Kasumi-1 (cell line): ENCODE data around the gene PLEKHG7.

Experiments
- DNase-seq, 2 experiments: peaks; one replicate each; lab custom pipeline; 2025; lab: John Stamatoyannopoulos, UW

Gene PLEKHG7

GRCh38 chr12:92707926-92708325 lies 5.1 kb downstream of the PLEKHG7 start:
- DNase-seq, result no peak

GRCh38 chr12:92715625-92716024 lies 12.8 kb downstream of the PLEKHG7 start:
- DNase-seq, result no peak

- DNase-seq, result peak; percentile 71 to 82
Observed at GRCh38 chr12:92717202-92717601, 14.4 kb downstream of the PLEKHG7 start.

- no peak for DNase-seq
Observed at GRCh38 chr12:92718483-92718990, 15.7 kb downstream of the PLEKHG7 start.

GRCh38 chr12:92719674-92720073 lies 16.9 kb downstream of the PLEKHG7 start:
- no peak for DNase-seq

- DNase-seq, result no peak
Observed at GRCh38 chr12:92721130-92721529, 18.3 kb downstream of the PLEKHG7 start.

GRCh38 chr12:92721656-92722055 lies 18.9 kb downstream of the PLEKHG7 start:
- DNase-seq, result no peak

- DNase-seq, result no peak
Observed at GRCh38 chr12:92722897-92723296, 20.1 kb downstream of the PLEKHG7 start.

- DNase-seq, result no peak
Observed at GRCh38 chr12:92726850-92727249, 24.1 kb downstream of the PLEKHG7 start.

GRCh38 chr12:92729773-92730305 lies 27.1 kb downstream of the PLEKHG7 start:
- DNase-seq, result no peak

GRCh38 chr12:92730758-92731157 lies 28.0 kb downstream of the PLEKHG7 start:
- DNase-seq, result no peak

GRCh38 chr12:92732216-92732615 lies 29.4 kb downstream of the PLEKHG7 start:
- no peak for DNase-seq

- no peak for DNase-seq
Observed at GRCh38 chr12:92732716-92733115, 29.9 kb downstream of the PLEKHG7 start.

- no peak for DNase-seq
Observed at GRCh38 chr12:92733181-92733580, 30.4 kb downstream of the PLEKHG7 start.

GRCh38 chr12:92733661-92734060 lies 30.9 kb downstream of the PLEKHG7 start:
- DNase-seq, result no peak

GRCh38 chr12:92735131-92735721 lies 32.4 kb downstream of the PLEKHG7 start:
- DNase-seq, result peak; percentile 46 to 52

- no peak for DNase-seq
Observed at GRCh38 chr12:92736605-92737004, 33.8 kb downstream of the PLEKHG7 start.

- DNase-seq, result no peak
Observed at GRCh38 chr12:92737855-92738850, 35.4 kb downstream of the PLEKHG7 start.

- DNase-seq, result no peak
Observed at GRCh38 chr12:92739113-92739512, 36.3 kb downstream of the PLEKHG7 start.

- no peak for DNase-seq
Observed at GRCh38 chr12:92740411-92740810, 37.6 kb downstream of the PLEKHG7 start.

- no peak for DNase-seq
Observed at GRCh38 chr12:92743026-92743425, 40.2 kb downstream of the PLEKHG7 start.

GRCh38 chr12:92745856-92746550 lies 43.2 kb downstream of the PLEKHG7 start:
- no peak for DNase-seq
